B cell (primary cell): Measurements from ENCODE around the gene FOXN3. TPM values are rescaled to one million over a fixed set of nuclear protein-coding genes. Genes with fewer than 3 reads are reported as not detected.

ENCODE experiments used
- ATAC-seq: fragments of 200-7000 bp; cut with Tn5 transposase; one replicate; pipeline ENCODE4 v1.10.0; 2021; ENCODE audit warnings: low read depth, mild to moderate bottlenecking, moderate number of reproducible peaks, moderate library complexity
- CTCF ChIA-PET: fragments of 350-600 bp; sonication (Branson Sonifier 250); formaldehyde crosslinking; loops from one replicate; lab custom pipeline; 2021; ENCODE audit warnings: antibody characterized with exemption, inconsistent platforms; lab: Charles Lee
- POLR2A ChIA-PET: fragments of 350-600 bp; sonication (Branson Sonifier 250); formaldehyde crosslinking; loops from one replicate; lab custom pipeline; 2021; ENCODE audit warnings: antibody characterized with exemption; lab: Charles Lee
- DNase-seq: peaks from one replicate; pipeline ENCODE4 v3.0.0; 2013
- H2AFZ ChIP-seq: 2 replicates; pipeline ENCODE4 v1.6.1; 2012; ENCODE audit warnings: mild to moderate bottlenecking, low read depth, low read length; ENCODE audit not compliant: insufficient read depth, poor library complexity, severe bottlenecking
- H3K27ac ChIP-seq, 2 donors: 1 replicate in 1 of 2; 2 replicates in 1 of 2; pipeline ENCODE4 v1.5.1; 2012 to 2013; ENCODE audit warnings: low read length in 2 of 2, mild to moderate bottlenecking in 2 of 2, moderate library complexity in 1 of 2
- H3K27me3 ChIP-seq, 4 experiments: fragments of 200-600 bp in 1 of 4; sonication (generic) in 1 of 4; replicated peaks in 1 of 4; 1 replicate in 2 of 4; 2 replicates in 2 of 4; pipeline versions ENCODE4 v1.6.1 to v1.7.0; 2013 to 2016; ENCODE audit warnings: low read length in 3 of 4, mild to moderate bottlenecking in 2 of 4, mixed read lengths in 1 of 4, moderate library complexity in 1 of 4; ENCODE audit not compliant: insufficient read depth in 4 of 4, control insufficient read depth in 3 of 4; ENCODE audit errors: control extremely low read depth in 1 of 4
- H3K36me3 ChIP-seq, 2 experiments: replicated peaks in 1 of 2; 1 replicate in 1 of 2; 2 replicates in 1 of 2; pipeline versions ENCODE4 v1.6.1 to v1.7.1; 2013; ENCODE audit warnings: low read length in 1 of 2; ENCODE audit not compliant: insufficient read depth in 2 of 2, control insufficient read depth in 1 of 2; ENCODE audit errors: control extremely low read depth in 1 of 2, extremely low read depth in 1 of 2
- H3K4me1 ChIP-seq, 2 donors: fragments of 200-600 bp in 1 of 2; sonication (generic) in 1 of 2; 1 replicate in 1 of 2; 2 replicates in 1 of 2; pipeline versions ENCODE4 v1.5.1 to v1.6.1; 2013 to 2017; ENCODE audit warnings: low read length in 2 of 2; ENCODE audit not compliant: control insufficient read depth in 2 of 2, insufficient read depth in 2 of 2
- H3K4me2 ChIP-seq: replicated peaks from 2 replicates; pipeline ENCODE3; 2012; ENCODE audit warnings: mild to moderate bottlenecking, low read depth, low read length; ENCODE audit not compliant: poor library complexity, severe bottlenecking
- H3K4me3 ChIP-seq, 5 experiments: fragments of 200-600 bp in 1 of 5; sonication (generic) in 1 of 5; 1 replicate in 3 of 5; 2 replicates in 2 of 5; pipeline versions ENCODE4 v1.5.1 to v1.7.0; 2011 to 2016; ENCODE audit warnings: low read length in 4 of 5, mild to moderate bottlenecking in 4 of 5, low read depth in 2 of 5, control low read depth in 1 of 5, moderate library complexity in 1 of 5; ENCODE audit not compliant: insufficient read depth in 1 of 5; ENCODE audit errors: control extremely low read depth in 1 of 5, extremely low read depth in 1 of 5
- H3K79me2 ChIP-seq: fragments of 200-600 bp; sonication (generic); one replicate; pipeline ENCODE4 v1.6.0; 2016; ENCODE audit warnings: low read length; ENCODE audit not compliant: control insufficient read depth, insufficient read depth
- H3K9ac ChIP-seq: fragments of 200-600 bp; sonication (generic); 2 replicates; pipeline ENCODE4 v1.6.1; 2017; ENCODE audit warnings: mild to moderate bottlenecking, low read length, moderate library complexity
- H3K9me3 ChIP-seq, 3 donors: one replicate each; pipeline versions ENCODE4 v1.6.1 to v1.7.1; 2013; ENCODE audit warnings: low read length in 2 of 3; ENCODE audit not compliant: control insufficient read depth in 2 of 3, insufficient read depth in 1 of 3; ENCODE audit errors: control extremely low read depth in 1 of 3
- H4K20me1 ChIP-seq: 2 replicates; pipeline ENCODE4 v1.6.0; 2012; ENCODE audit warnings: mild to moderate bottlenecking, low read length; ENCODE audit not compliant: insufficient read depth, control insufficient read depth, poor library complexity, severe bottlenecking
- H3K27ac Mint-ChIP-seq: one replicate; pipeline ENCODE4 v1.8.0; 2021; ENCODE audit warnings: mixed read lengths
- H3K27me3 Mint-ChIP-seq: one replicate; pipeline ENCODE4 v1.8.0; 2021; ENCODE audit warnings: mixed read lengths
- H3K4me1 Mint-ChIP-seq: one replicate; pipeline ENCODE4 v1.8.0; 2021; ENCODE audit warnings: mixed read lengths
- H3K4me3 Mint-ChIP-seq: one replicate; pipeline ENCODE4 v1.8.0; 2021; ENCODE audit warnings: mixed read lengths
- H3K9me3 Mint-ChIP-seq: one replicate; pipeline ENCODE4 v1.8.0; 2022; ENCODE audit warnings: mixed read lengths; ENCODE audit not compliant: insufficient read depth
- EZH2 ChIP-seq: IDR thresholded peaks from 2 replicates; pipeline ENCODE4 v1.6.1; 2012; ENCODE audit warnings: borderline replicate concordance, low read depth, mild to moderate bottlenecking, moderate library complexity, low read length; ENCODE audit not compliant: insufficient read depth, poor library complexity, severe bottlenecking
- WGBS: methylation state at CpG from one replicate; pipeline ENCODE4 v1.1.5; 2013; ENCODE audit warnings: missing lambda C conversion rate; ENCODE audit not compliant: insufficient coverage; 5-methylcytosine and 5-hydroxymethylcytosine counted together
- intact Hi-C: fragments of 100-400 bp; cut with micrococcal nuclease; formaldehyde crosslinking; loops from one replicate; pipeline ENCODE4 v1.10.0; 2022
- polyA plus RNA-seq: library from polyadenylated mRNA; depleted of rRNA; stranded (reverse); fragments of >200 nt; gene quantifications from 2 replicates; pipeline ENCODE4 v1.2.3, GENCODE V29; 2012
- total RNA-seq, 2 donors: library from RNA; stranded (reverse); fragments of 120-200 nt in 1 of 2; gene quantifications; 1 replicate in 1 of 2; 2 replicates in 1 of 2; pipeline versions ENCODE4 v1.2.3 to v1.2.4, GENCODE V29; 2013 to 2022
- TF ChIP-seq, protein P1 (sequence below): fragments of 200-600 bp; IDR thresholded peaks from one replicate; pipeline ENCODE4 v1.8.0; 2022; ENCODE audit warnings: antibody characterized with exemption, mild to moderate bottlenecking

The FOXN3 gene
- total and polyA plus RNA-seq, 2 donors (not counting 1 experiment from before 2014, with no cell fraction given): 80.6 to 98.2 TPM

DNA sequence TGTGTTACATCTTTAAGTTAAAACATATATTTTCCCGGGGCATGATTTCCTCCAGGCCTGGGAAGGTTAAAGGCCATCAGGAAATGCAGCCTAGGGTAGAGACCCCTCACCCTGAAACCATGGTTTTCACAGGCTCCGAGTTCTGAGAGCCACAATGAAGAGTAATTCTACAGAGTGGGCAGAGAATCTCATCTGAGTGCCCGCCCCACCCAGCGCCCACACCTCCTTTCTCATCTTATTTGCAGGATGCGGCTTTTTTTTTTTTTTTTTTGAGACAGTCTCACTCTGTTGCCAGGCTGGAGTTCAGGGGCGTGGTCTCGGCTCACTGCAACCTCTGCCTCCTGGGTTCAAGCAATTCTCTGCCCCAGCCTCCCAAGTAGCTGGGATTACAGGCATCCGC is 170.7 kb downstream of the FOXN3 start:
- peaks cover 42% of the 10 kb centered on the region for H4K20me1 ChIP-seq
- ATAC-seq: no peak
- Mint-ChIP-seq H3K27ac (no peak overlapping the region), H3K27me3 (no peaks in the 10 kb centered on the region), H3K9me3 (no peaks in the 10 kb centered on the region), H3K4me1 (peaks cover 49% of the 10 kb centered on the region), H3K4me3 (no peak overlapping the region)
- no peak overlapping the region for H3K4me3 ChIP-seq
- ChIA-PET CTCF (no interaction called here), POLR2A (no interaction called here)
- intact Hi-C loops: no loop called here
- no peak for TF ChIP-seq EZH2
- TF ChIP-seq, protein P1, sequence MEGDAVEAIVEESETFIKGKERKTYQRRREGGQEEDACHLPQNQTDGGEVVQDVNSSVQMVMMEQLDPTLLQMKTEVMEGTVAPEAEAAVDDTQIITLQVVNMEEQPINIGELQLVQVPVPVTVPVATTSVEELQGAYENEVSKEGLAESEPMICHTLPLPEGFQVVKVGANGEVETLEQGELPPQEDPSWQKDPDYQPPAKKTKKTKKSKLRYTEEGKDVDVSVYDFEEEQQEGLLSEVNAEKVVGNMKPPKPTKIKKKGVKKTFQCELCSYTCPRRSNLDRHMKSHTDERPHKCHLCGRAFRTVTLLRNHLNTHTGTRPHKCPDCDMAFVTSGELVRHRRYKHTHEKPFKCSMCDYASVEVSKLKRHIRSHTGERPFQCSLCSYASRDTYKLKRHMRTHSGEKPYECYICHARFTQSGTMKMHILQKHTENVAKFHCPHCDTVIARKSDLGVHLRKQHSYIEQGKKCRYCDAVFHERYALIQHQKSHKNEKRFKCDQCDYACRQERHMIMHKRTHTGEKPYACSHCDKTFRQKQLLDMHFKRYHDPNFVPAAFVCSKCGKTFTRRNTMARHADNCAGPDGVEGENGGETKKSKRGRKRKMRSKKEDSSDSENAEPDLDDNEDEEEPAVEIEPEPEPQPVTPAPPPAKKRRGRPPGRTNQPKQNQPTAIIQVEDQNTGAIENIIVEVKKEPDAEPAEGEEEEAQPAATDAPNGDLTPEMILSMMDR: no peak
- peaks cover 25 to 26% of the 10 kb centered on the region in 2 donors for H3K4me1 ChIP-seq
- no peaks in the 10 kb centered on the region for H3K27me3 ChIP-seq
- no peak overlapping the region for H3K9ac ChIP-seq
- peaks cover 90% of the 10 kb centered on the region for H3K79me2 ChIP-seq
- H3K36me3 ChIP-seq: peaks cover 0 to 12% of the 10 kb centered on the region in 2 experiments
- WGBS: 87% methylated on average over 6 of the region's 8 CpGs
- no peak overlapping the region for H3K27ac ChIP-seq
- DNase-seq: no peak
- H3K4me2 ChIP-seq: no peak overlapping the region
- H2AFZ ChIP-seq: no peak overlapping the region
- peaks cover 0 to 7% (median 0%) of the 10 kb centered on the region in 3 donors for H3K9me3 ChIP-seq

- H3K27ac Mint-ChIP-seq: no peak overlapping the region
- no peak for DNase-seq
- peaks cover 40% of the 10 kb centered on the region for H4K20me1 ChIP-seq
- H3K9me3 ChIP-seq: peaks cover 0 to 3% (median 0%) of the 10 kb centered on the region in 3 donors
- H3K4me3 ChIP-seq: no peak overlapping the region
- peaks cover 90% of the 10 kb centered on the region for H3K79me2 ChIP-seq
- H3K27me3 Mint-ChIP-seq: no peaks in the 10 kb centered on the region
- H3K4me2 ChIP-seq: no peak overlapping the region
- peaks cover 0 to 12% of the 10 kb centered on the region in 2 experiments for H3K36me3 ChIP-seq
- H3K9ac ChIP-seq: no peak overlapping the region
- ChIA-PET CTCF (no interaction called here), POLR2A (no interaction called here)
- H3K4me3 Mint-ChIP-seq: no peak overlapping the region
- no peak overlapping the region for H3K27ac ChIP-seq
- H3K4me1 ChIP-seq: peaks cover 30% of the 10 kb centered on the region in 2 donors
- TF ChIP-seq, protein P1: no peak
- TF ChIP-seq EZH2: no peak
- 100% methylated on average over 3 of the region's 9 CpGs for WGBS
- H3K4me1 Mint-ChIP-seq: peaks cover 52% of the 10 kb centered on the region
- intact Hi-C loops: no loop called here
- no peak for ATAC-seq
- H3K9me3 Mint-ChIP-seq: no peaks in the 10 kb centered on the region
- H2AFZ ChIP-seq: no peak overlapping the region
- H3K27me3 ChIP-seq: no peaks in the 10 kb centered on the region
Measured at GRCh38 chr14:89245802-89246201, 171.2 kb downstream of the FOXN3 start.
